Neuron (in vitro differentiated cells): ENCODE data around the gene TAS2R39.
"Not testable (repeated sequence)": the region's sequence is repeated elsewhere in the genome, so short reads cannot be mapped to it uniquely, and the experiment has no call there.

Experiments used
- H2AFZ ChIP-seq: one replicate; pipeline ENCODE4 v1.6.1; 2013; ENCODE audit warnings: low read depth, mild to moderate bottlenecking, inconsistent platforms, low read length, moderate library complexity
- H3K27me3 ChIP-seq: one replicate; pipeline ENCODE4 v1.6.1; 2013; ENCODE audit warnings: low read length; ENCODE audit not compliant: insufficient read depth
- H3K36me3 ChIP-seq: one replicate; pipeline ENCODE4 v1.6.1; 2013; ENCODE audit warnings: low read length; ENCODE audit not compliant: insufficient read depth
- H3K4me1 ChIP-seq: one replicate; pipeline ENCODE4 v1.6.1; 2013; ENCODE audit warnings: low read length; ENCODE audit not compliant: insufficient read depth
- H3K4me3 ChIP-seq: 2 replicates; pipeline ENCODE4 v1.5.1; 2013; ENCODE audit warnings: mild to moderate bottlenecking, low read length, moderate library complexity
- H3K9me3 ChIP-seq: one replicate; pipeline ENCODE4 v1.6.1; 2013; ENCODE audit warnings: low read length

The TAS2R39 gene

DNA sequence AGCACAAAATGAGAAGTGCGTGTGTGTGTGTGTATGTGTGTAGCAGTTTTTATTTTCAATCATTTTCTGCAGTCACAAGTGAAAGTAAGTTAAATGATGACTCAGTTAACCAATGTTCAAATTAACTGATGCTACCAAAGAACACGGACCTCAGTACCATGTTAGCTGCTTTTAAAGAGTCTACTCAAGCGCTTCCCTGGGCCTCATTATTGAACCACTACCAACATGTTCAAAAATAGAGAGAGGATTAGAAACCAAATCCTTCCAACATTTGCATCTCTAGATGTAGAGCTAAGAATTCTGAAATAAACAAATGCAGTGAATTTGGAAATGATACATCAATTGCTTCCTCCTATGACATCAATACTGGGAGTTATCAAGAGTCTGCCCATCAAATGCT lies at the start of gene TAS2R39:
TAS2R39 (plus strand) TSS at position 396 of the 400 bp plus-strand sequence; CDS start at position 396, 0 bp downstream.
- no peak within 1 kb of the TSS for H2AFZ ChIP-seq
- no peaks in the 10 kb centered on the region for H3K27me3 ChIP-seq
- H3K36me3 ChIP-seq: no peaks in the 10 kb centered on the region
- H3K4me1 ChIP-seq: no peaks in the 10 kb centered on the region
- no peaks in the 10 kb centered on the region for H3K9me3 ChIP-seq
- H3K4me3 ChIP-seq: no peak within 1 kb of the TSS

DNA sequence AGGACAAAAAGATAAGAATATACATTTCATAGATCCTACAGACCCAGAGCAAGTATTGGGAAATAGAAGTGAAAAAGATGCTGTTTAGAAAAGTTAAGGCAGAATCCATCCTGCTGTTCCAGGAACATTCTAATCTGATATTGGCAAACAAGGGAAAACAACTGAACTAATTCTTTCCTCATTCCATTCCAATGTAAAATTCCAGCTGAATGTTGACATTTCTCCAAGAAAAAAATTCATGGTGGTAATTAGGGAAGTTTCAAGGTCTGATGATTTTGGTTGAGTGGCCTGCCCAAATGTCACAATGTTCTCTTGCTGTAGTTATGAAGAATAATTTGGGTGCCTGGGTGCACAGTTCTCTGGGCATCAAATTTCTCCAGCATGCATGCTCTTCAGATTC lies 36.1 kb upstream of the TAS2R39 start:
- no peaks in the 10 kb centered on the region for H3K9me3 ChIP-seq
- no peaks in the 10 kb centered on the region for H3K27me3 ChIP-seq
- no peaks in the 10 kb centered on the region for H3K36me3 ChIP-seq
- no peaks in the 10 kb centered on the region for H3K4me1 ChIP-seq
- no peak overlapping the region for H3K4me3 ChIP-seq
- no peak overlapping the region for H2AFZ ChIP-seq

DNA sequence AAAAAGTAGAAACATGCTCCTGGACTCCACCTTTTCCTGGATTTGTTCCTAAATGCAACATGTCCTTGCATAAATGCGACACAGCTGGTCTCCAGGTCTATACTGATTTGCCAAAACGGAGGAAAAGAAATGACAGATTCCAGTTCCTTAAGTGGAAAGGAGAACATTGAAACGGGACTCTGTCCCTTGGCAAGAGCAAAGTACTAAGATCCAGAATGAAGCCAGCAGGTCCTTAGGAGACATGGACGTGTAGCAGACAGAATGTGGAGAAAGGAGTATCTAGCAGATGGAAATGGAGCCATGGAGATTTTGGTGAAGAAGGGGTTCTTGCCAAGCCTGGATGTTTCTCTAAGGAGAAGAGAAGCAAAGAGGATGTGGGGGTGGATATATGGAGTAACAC lies 35.2 kb upstream of the TAS2R39 start:
- Histone ChIP-seq H3K4me3 (no peak overlapping the region), H3K27me3 (no peaks in the 10 kb centered on the region), H3K36me3 (no peaks in the 10 kb centered on the region), H3K4me1 (no peaks in the 10 kb centered on the region), H2AFZ (no peak overlapping the region), H3K9me3 (no peaks in the 10 kb centered on the region)

DNA sequence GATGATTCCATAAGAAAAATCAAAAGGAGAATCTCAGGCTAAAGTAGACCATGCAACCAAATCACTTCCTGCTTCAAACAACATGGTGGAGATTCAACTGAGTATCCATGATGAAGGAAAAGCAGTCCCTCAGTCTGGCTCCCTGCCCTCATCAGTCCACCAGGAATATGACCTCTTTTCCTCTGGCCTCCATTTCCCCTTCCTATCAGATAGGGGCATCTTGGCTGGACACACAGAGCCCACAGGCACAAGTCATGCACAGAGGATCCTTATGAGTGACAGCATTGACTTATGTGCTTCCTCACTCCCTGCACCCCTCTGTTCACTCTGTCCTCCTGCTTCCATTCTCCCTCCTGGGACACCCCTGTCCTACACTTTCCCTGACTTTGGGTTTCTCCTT lies 34.6 kb upstream of the TAS2R39 start:
- Histone ChIP-seq H3K9me3 (no peaks in the 10 kb centered on the region), H3K36me3 (no peaks in the 10 kb centered on the region), H3K4me1 (no peaks in the 10 kb centered on the region), H3K27me3 (no peaks in the 10 kb centered on the region), H2AFZ (no peak overlapping the region), H3K4me3 (no peak overlapping the region)

DNA sequence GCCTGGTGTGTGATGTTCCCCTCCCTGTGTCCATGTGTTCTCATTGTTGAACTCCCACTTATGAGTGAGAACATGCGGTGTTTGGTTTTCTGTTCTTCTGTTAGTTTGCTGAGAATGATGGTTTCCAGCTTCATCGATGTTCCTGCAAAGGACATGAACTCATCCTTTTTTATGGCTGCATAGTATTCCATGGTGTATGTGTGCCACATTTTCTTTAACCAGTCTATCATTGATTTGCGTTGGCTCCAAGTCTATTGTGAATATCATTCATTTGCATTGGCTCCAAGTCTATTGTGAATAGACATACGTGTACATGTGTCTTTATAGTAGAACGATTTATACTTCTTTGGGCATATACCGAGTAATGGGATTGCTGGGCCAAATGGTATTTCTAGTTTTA lies 32.5 kb upstream of the TAS2R39 start:
- not testable (repeated sequence) for H3K4me1 ChIP-seq, H3K36me3 ChIP-seq, H3K27me3 ChIP-seq, H3K4me3 ChIP-seq, H3K9me3 ChIP-seq, H2AFZ ChIP-seq

DNA sequence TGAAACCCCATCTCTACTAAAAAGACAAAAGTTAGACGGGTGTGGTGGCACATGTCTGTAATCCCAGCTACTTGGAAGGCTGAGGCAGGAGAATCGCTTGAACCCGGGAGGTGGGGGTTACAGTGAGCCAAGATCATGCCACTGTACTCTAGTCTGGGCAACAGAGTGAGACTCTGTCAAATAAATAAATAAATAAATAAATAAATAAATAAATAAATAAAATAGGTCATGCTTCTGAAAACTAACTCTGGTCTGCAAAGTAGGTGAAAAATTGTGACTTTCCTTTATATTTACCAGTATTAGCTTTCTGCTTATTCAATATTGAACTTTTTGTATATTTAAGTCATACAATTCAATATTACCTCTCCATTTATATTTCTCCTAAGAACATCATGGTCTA lies 24.6 kb upstream of the TAS2R39 start:
- H3K9me3 ChIP-seq, H2AFZ ChIP-seq, H3K4me3 ChIP-seq, H3K4me1 ChIP-seq, H3K36me3 ChIP-seq, H3K27me3 ChIP-seq: not testable (repeated sequence)

DNA sequence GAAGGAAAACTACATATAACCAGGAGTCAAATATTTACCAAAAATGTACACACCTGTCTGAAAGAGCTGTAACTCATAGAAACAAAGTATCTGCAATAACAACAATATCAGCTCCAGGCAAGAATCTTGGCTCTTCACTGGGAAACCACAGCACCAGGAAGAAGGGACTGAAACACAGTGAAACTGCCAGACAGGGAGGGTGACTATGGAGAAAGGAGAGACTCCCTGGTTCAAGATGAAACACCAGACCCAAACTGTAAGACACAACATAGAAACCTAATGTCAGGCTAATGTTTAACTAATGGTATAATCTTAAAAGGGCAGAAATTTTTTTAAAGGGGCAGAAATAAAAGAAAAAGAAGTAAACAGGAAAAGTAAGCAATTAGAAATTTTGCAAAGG lies 11.5 kb upstream of the TAS2R39 start:
- Histone ChIP-seq H3K27me3 (no peaks in the 10 kb centered on the region), H3K36me3 (no peaks in the 10 kb centered on the region), H2AFZ (no peak overlapping the region), H3K9me3 (no peaks in the 10 kb centered on the region), H3K4me1 (no peaks in the 10 kb centered on the region), H3K4me3 (no peak overlapping the region)

DNA sequence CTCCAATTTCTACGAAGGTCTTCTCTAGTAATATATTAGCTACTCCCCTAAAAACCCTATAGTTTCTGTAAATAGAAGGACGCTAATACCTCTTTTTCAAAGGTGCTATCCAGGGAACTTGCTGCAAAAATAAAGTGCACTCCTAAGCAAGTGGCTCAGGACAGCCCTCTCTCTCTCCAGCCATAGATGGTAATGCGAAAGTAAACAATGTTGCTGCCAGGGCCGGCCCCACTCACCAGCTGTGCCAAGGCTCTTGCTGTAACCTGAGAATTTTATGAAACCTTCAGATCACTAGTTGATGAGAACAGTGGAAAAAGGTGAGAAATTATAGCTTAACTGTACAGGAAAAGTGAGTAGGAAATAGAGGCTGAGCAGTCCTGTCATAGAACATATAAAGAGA lies 10.9 kb upstream of the TAS2R39 start:
- Histone ChIP-seq H3K9me3 (no peaks in the 10 kb centered on the region), H3K4me3 (no peak overlapping the region), H3K27me3 (no peaks in the 10 kb centered on the region), H3K36me3 (no peaks in the 10 kb centered on the region), H3K4me1 (no peaks in the 10 kb centered on the region), H2AFZ (no peak overlapping the region)

DNA sequence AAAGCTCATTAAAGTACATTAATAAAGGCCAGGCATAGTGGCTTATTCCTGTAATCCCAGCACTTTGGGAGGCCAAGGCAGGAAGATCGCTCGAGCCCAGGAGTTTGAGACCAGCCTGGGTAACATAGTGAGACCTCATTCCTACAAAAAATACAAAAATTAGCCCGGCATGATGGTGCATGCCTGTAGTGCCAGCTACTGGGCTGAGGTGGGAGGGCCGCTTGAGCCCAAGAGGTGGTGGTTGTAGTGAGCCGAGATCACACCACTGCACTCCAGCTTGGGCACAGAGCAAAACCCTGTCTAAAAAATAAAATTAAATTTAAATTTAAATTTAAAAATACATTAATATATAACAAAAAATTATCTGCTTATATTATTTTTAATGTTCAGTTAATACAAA lies 7.1 kb upstream of the TAS2R39 start:
- Histone ChIP-seq H3K4me1 (no peaks in the 10 kb centered on the region), H2AFZ (no peak overlapping the region), H3K27me3 (no peaks in the 10 kb centered on the region), H3K36me3 (no peaks in the 10 kb centered on the region), H3K9me3 (no peaks in the 10 kb centered on the region), H3K4me3 (no peak overlapping the region)

DNA sequence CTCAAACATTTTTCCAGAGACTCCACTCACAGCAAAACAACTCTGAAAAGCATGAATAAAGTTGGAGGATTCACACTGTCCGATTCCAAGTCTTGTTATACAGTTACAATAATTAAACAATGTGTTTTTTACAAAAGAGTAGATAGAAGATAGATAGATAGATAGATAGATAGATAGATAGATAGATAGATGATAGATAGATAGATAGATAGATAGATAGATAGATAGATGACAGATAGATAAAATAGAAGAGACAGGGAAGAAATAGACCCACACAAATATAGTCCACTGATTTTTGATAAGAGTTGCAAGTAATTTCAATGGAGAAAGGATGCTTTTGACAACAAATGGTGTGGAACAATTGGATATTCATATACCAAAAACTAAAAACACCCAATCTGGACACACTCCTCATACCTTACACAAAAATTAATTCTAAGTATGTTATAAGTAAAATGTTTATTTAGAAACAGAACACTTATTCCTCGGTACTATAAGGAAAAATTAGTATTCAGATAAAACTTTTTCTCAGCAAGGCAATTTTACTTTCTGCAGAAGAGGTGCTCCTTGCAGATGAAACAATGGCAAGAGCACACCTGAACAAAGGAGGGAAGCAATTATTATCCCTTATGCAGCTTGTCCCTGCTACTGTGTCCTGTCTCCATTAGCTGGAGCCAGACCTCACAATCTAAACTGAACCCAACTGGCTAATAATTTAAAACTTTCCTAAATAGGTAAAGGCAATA lies 5.7 kb upstream of the TAS2R39 start:
- Histone ChIP-seq H3K4me1 (no peaks in the 10 kb centered on the region), H3K36me3 (no peaks in the 10 kb centered on the region)

DNA sequence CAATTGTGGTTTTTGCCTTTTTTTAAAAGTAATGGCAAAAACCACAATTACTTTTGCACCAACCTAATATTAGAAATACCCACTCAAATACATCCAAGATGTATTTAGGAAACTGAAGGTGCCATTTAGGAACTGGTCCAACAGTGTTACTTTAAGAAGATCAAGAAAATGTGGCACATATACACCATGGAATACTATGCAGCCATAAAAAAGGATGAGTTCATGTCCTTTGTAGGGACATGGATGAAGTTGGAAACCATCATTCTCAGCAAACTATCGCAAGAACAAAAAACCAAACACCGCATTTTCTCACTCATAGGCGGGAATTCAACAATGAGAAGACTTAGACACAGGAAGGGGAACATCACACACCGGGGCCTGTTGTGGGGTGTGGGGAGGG lies 2.4 kb upstream of the TAS2R39 start:
- not testable (repeated sequence) for H3K27me3 ChIP-seq, H3K4me3 ChIP-seq, H3K36me3 ChIP-seq, H3K9me3 ChIP-seq, H2AFZ ChIP-seq, H3K4me1 ChIP-seq

More for the DNA sequence above, 5.7 kb upstream of the TAS2R39 start:
- H3K27me3 ChIP-seq: no peaks in the 10 kb centered on the region
- H2AFZ ChIP-seq: no peak overlapping the region
- no peak overlapping the region for H3K4me3 ChIP-seq
- H3K9me3 ChIP-seq: no peaks in the 10 kb centered on the region

DNA sequence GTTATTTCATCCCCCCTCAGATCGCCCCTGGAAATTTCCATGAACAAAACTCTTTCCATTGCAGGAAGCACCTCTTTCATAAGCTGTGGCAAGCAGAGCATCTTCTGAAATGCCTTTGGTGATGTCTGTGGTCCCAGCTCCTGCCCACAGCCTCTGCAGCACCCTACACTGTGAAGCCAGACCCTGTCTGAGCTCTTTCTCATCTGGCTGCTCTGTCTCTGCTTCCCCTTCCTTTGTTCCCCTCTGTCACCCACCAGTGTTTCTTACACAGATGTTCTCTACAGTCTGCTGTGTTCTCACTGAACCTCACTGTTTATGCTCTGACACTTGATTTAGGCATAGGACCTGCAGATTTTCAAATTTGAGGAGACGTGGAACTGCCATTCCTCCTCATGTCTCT lies 1.9 kb upstream of the TAS2R39 start:
- H3K9me3 ChIP-seq: no peaks in the 10 kb centered on the region
- H3K4me3 ChIP-seq: no peak overlapping the region
- H3K4me1 ChIP-seq: no peaks in the 10 kb centered on the region
- H3K27me3 ChIP-seq: no peaks in the 10 kb centered on the region
- no peak overlapping the region for H2AFZ ChIP-seq
- no peaks in the 10 kb centered on the region for H3K36me3 ChIP-seq

DNA sequence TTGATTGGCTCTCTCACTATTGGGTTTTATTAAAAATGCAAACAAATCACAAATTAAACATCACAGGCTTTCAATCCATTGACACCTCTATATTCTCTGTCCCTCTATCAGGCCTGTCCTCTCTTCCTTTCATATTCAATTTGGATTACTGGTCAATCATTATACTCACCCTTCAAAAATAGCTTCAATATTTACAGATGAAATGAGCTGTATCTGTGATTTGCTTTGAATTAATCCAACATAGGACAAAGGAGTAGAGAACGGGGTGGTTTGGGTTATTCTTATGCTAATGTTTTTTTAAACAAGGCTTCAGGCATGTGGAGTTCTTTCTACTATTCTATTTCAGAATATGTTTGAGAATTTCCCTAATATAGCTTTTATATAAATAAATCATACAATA lies 2.3 kb downstream of the TAS2R39 start:
- H3K27me3 ChIP-seq: no peaks in the 10 kb centered on the region
- H3K9me3 ChIP-seq: no peaks in the 10 kb centered on the region
- no peak overlapping the region for H3K4me3 ChIP-seq
- no peak overlapping the region for H2AFZ ChIP-seq
- H3K36me3 ChIP-seq: no peaks in the 10 kb centered on the region
- H3K4me1 ChIP-seq: no peaks in the 10 kb centered on the region

DNA sequence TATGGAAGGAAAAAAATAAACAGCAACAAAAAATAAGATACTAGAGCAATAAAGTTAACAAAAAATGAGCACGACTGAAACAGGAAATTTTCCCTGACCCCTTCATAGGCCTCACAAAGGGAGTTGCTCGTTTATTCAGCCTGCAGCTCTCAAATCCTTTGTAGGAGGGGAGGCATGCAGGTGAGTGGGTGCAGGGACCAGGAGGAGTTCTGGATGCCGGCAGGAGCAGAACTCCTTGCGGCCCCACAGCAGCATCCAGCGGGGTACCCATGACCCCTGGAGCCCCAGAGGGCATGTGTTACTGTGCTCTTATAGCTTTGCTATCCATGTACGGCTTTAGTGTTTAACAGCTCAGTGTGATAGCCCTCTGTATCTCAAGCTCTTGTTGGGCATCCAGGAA lies 5.8 kb downstream of the TAS2R39 start:
- no peaks in the 10 kb centered on the region for H3K4me1 ChIP-seq
- H3K4me3 ChIP-seq: no peak overlapping the region
- no peaks in the 10 kb centered on the region for H3K36me3 ChIP-seq
- no peaks in the 10 kb centered on the region for H3K9me3 ChIP-seq
- H3K27me3 ChIP-seq: no peaks in the 10 kb centered on the region
- no peak overlapping the region for H2AFZ ChIP-seq
